Left hindlimb (tissue), 1 donor: Measurements from ENCODE around the gene CGB1.

Experiments
- DNase-seq: peaks from one replicate; pipeline ENCODE4 v3.0.0-alpha.2; 2018

CGB1 gene

DNA sequence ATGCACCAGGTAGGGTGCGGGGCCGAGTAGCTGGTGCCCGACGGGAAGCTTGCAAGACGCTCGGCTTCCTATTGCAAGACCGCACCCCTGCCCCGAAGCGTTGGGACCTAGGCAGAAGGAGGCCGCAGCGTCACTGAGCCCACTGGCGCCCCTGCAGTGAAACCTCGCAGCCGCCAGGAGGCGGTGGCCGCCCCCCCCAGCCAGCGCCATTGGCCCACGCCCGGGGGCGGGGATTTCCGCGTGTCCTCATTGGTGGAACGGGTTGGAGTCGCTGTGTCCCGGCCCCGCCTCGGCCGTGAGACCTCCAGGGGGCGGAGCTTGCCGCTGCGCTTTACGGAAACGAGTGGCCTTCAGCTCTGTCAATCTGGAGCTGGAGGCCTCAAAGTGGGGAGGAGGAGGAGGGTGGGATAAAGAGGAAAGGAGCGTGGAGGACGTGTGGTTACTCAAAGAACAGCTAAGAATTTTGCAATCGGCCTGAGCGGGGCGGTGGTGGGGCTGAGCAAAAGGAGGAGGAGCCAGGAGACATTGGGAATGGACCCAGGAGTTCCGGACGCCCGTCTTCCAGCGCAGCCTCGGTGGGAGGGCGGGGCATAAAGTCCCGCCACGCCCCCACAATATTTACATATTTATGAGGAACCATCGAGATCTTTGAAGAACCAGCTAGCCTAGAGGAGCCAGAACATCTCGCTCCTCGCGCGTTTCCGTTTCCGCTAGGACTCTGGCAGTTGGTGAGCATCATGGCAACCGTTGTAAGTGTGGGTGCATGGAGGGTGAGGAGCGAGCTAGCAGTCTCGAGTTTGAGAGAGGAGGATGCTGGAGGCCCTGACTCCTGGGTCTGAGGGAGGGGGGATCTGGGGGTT is 43.3 kb downstream of the CGB1 start, which contains the start of the genes GYS1 and RUVBL2:
TSS of gene GYS1 (minus strand) at position 135 of the 860 bp plus-strand sequence. CDS start 197 bp downstream, outside the sequence.
TSS of gene RUVBL2 (plus strand) at position 713 of the 860 bp plus-strand sequence. CDS start at position 738, 25 bp downstream.
- peak; percentile 100 for DNase-seq

DNA sequence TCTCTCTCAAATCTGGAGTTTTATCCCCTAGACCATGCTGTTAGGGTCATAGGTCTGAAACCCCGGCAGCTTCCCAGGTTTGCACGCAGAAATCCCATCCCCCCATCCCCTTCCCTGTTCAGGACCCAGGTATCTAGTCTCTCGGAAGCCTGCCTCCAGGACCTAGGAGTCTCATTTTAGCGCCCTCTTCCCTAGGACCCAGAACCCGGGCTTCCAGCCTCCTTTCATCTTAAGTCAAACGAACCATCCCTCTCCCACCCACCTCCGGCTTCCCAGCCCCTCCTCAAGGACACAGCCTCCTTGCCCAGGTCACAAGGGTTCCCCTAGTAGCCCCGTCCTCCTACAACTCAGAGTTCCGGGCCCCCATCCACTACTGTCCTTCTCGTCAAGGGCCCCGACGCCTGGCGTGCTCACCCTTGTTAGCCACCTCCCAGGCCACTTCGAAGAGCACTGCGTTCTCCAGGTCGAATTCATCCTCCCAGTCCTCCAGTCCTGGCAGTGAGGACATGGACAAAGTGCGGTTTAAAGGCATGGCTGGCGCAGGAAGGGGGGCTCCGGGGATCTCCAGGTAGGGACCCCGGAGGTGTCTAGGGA is 44.0 kb downstream of the CGB1 start:
- DNase-seq: no peak

DNA sequence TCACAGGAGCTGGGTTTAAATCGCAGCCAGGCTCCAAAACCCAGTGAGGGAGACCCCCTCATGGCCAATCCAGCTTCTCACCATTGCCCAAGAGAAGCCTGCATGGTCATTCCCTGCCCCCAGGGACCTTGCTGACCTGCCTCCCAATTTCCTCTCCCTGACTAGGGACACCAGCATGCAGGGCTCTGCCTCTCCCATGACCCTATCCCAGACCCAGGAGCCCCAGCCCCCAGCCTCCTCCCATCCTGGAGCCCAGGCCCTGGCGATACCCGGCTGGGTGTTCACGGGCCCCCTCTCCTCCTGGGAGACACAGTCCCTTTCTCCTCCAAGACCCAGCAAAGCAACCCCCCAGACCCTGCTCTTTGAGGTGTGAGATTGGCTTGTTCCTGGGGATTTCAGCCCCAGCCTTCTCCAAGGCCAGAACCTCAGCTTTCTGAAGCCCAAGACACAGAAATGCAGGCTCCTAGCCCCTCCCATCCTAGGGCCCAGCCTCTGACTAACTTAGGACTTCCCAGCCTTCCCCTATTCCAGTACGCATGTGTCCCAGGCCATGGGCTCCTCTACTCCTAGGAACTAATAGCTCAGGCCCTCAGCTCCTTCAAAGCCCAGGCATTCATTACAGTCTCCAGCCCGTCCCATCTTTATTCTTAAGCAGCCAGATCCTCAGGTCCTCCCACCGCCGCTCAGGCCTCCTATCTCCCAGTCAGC is 44.7 kb downstream of the CGB1 start:
- DNase-seq: peak; percentile 68

DNA sequence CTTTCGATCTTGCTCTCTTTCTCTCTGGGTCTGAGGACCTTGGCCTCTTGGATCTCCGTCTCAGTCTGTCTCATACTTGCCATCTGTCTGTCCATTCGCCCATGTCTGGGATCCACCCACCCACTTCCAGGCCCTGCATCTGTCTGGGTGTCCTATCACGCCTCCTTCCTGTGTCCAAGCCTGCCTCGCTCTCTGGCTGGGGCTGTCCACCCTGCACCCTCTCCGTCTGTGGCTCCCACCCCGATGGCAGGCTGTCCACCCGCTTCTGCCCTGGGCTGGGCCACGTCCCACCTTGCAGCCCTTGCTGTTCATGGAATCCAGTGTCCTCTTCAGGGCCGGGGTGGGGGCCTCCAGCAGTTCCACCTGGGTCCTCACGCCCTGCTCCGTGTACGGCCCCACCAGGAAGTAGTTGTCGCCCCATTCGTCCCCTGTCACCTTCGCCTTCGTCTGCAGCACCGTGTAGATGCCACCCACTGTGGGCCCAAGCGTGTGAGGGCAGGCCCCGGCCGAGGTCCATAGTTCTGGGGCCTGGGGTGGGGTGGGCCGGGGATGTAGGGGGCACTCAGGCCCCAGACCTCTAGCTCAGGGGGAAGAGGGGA is 45.6 kb downstream of the CGB1 start:
- no peak for DNase-seq

DNA sequence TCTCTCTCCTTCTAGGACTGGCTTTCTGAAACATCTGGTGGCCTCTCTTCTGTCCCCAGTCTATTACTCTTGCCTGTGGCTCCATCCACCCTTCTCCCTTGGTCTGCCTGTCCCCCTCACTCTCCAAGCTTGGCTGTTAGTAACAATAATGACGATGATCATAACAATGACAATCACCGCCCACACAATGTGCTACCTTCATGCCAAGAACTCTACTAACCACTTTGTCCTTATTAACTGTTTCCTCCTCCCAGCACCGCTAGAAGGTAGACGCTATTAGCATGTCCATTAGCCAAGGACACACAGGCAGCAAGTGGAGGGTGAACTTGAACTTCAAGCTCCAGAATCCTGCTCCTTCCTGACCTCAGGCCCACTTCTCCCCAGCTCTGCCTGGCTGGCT is 46.3 kb downstream of the CGB1 start:
- DNase-seq: no peak

DNA sequence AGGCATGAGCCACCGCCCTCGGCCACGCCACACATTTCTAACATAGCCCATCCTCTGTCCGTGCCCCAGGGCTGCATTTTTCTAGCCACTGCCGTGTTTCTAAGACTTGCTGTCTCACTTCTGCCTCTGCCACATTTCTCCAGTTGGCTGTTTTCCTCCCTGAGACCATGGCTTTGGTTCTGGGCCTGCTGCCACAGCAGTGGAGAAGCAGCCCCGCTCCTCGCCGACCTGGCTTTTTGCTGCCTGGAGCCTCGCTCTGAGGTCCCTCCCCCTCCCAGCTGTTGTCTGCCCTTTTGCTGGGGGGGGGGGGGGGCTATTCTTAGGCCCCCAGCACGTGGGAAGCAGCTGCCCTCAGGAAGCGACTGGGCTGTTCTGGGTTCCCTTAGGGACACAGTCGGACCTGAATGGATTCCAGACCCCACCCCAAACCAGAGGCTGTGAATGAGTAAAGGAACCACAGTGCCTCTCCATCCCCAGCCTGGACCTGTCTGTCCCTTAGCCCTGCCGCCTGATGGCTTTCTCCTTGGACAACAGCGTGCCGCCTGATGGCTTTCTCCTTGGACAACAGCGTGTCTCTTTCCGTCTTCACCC is 46.9 kb downstream of the CGB1 start:
- peak; percentile 53 for DNase-seq

DNA sequence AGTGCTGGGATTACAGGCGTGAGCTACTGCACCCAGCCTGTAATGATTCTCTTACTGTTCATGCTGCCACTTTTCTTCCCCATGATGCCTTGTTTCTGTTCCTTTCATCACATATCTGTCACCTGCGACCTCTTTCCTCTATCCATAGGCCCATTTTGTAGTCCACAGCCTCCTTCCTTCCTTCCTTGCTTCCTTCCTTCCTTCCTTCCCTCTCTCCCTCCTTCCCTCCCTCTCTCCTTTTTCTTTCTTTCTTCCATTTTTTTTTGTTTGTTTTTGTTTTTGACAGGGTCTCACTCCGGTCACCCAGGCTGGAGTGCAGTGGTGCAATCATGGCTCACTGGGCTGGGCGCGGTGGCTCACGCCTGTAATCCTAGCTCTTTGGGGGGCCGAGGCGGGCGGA is 47.8 kb downstream of the CGB1 start:
- DNase-seq: no peak

DNA sequence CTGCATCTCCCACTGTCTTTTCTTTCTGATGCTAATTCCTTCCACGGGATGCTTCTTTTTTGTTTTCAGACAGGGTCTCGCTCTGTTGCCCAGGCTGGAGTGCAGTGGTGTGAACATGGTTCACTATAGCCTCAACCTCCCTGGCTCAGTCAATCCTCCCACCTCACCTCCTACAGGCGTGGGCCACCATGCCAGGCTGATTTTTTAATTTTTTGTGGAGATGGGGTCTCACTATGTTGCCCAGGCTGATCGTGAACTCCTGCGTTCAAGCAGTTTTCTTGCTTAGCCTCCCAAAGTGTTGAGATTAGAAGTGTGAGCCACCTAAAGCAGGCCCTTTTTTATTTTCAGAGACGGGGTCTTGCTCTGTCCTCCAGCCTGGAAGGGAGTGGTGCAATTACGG is 48.4 kb downstream of the CGB1 start:
- DNase-seq: no peak

DNA sequence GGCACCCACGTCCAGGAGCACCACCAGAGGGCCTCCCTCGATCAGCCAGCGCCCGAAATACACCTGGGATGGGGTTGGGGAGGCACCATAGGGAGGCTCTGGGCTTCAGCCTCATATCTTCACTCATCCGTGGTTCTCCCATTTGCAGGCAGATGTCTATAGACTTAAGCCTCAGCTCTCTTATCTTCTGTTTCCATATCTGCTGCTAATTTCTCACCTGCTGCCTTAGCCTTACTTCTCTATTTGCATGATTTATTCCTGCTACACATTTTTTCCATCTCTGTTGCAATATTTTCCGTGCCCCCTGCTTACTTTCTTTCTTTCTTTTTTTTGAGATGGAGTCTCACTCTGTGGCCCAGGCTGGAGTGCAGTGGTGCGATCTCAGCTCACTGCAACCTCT is 49.4 kb downstream of the CGB1 start:
- no peak for DNase-seq

DNA sequence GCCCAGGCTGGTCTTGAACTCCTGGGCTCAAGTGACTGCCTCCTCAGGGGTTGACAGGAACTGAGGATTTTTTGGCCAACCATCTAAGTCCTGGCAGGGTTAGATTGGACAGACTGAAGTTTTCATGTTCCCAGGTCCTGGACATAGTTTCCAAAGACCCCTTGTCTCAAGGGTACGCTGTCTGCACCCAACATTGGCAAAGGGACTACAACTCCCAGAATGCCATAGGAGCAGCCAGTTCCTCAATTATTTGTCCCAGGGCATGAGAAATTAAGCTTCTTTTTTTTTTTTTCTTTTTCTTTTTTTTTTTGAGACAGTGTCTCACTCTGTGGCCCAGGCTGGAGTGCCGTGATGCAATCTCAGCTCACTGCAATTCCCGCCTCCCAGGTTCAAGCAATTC is 50.5 kb downstream of the CGB1 start:
- no peak for DNase-seq

DNA sequence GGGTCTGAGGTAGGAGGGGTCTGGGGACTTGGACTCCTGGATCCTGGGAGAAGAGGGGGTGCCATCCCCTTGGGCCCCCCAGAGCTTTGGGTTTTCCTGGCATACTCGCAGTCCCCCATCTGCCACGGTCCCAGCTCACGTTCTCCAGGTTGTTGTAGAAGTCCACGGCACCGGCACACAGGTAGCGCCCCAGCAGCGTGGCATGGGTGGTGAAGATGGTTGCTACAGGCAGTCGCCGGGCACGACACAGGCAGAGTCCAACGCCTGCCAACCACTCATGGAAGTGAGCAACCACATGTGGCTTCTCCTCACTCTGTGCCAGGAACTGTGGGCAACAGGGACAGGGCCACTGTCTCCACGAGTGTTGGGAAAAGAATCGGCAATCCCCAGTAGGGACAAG is 51.0 kb downstream of the CGB1 start:
- no peak for DNase-seq
